C4-2B (cell line): Measurements from ENCODE around the gene ENTPD6.

Experiments used
- ZFX ChIP-seq: fragments of 450-650 bp; IDR thresholded peaks from 2 replicates; pipeline ENCODE4 v1.6.1; 2017
- TF ChIP-seq, protein P1 (sequence below): fragments of 450-650 bp; conservative IDR thresholded peaks from 2 replicates; pipeline ENCODE4 v1.5.1; 2017; ENCODE audit warnings: mild to moderate bottlenecking

DNA sequence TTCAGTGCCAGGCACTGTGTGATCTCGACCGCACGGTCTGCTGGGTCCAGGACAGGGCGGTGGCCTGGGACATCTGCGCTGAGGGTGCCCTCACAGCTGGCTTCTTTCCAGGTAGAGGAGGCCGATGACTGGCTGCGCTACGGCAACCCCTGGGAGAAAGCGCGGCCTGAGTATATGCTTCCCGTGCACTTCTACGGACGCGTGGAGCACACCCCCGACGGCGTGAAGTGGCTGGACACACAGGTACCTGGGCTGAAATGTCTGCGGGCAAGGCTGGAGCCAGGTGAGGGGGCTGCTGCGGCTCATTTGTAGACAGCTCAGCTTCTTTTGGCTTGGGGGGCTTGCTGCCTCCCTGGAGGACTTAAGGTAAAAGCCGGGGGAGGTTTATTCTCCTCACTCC, 79.0 kb downstream of the ENTPD6 start:
- TF ChIP-seq, protein P1, sequence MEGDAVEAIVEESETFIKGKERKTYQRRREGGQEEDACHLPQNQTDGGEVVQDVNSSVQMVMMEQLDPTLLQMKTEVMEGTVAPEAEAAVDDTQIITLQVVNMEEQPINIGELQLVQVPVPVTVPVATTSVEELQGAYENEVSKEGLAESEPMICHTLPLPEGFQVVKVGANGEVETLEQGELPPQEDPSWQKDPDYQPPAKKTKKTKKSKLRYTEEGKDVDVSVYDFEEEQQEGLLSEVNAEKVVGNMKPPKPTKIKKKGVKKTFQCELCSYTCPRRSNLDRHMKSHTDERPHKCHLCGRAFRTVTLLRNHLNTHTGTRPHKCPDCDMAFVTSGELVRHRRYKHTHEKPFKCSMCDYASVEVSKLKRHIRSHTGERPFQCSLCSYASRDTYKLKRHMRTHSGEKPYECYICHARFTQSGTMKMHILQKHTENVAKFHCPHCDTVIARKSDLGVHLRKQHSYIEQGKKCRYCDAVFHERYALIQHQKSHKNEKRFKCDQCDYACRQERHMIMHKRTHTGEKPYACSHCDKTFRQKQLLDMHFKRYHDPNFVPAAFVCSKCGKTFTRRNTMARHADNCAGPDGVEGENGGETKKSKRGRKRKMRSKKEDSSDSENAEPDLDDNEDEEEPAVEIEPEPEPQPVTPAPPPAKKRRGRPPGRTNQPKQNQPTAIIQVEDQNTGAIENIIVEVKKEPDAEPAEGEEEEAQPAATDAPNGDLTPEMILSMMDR: no peak
- TF ChIP-seq ZFX: no peak
